ENCODE data around the gene ALG3. TPM values are rescaled to one million over a fixed set of nuclear protein-coding genes. Genes with fewer than 3 reads are reported as not detected.

Gene ALG3
- total RNA-seq (10 to 100 TPM; 20.0 to 42.0 (median 23.0) TPM), polyA plus RNA-seq (10 to 100 TPM; 17.8 to 25.4 TPM)
- long read RNA-seq, donor 1, transcript ALG3-201 (9 exons, 1,528 nt) = major isoform, 26 of 51 reads
- long read RNA-seq, donor 1, partial matches to known transcripts = 1 of 51 reads
- long read RNA-seq, donor 1, other reads (novel, unspliced or antisense) = 24 of 51 reads
- long read RNA-seq, donor 2, transcript ALG3-201 (9 exons, 1,528 nt) = major isoform, 6 of 211 reads
- long read RNA-seq, donor 2, partial matches to known transcripts = 149 of 211 reads
- long read RNA-seq, donor 2, other reads (novel, unspliced or antisense) = 53 of 211 reads
- long read RNA-seq, donor 3, transcript ALG3-201 (9 exons, 1,528 nt) = major isoform, 21 of 55 reads
- long read RNA-seq, donor 3, partial matches to known transcripts = 3 of 55 reads
- long read RNA-seq, donor 3, other reads (novel, unspliced or antisense) = 29 of 55 reads

DNA sequence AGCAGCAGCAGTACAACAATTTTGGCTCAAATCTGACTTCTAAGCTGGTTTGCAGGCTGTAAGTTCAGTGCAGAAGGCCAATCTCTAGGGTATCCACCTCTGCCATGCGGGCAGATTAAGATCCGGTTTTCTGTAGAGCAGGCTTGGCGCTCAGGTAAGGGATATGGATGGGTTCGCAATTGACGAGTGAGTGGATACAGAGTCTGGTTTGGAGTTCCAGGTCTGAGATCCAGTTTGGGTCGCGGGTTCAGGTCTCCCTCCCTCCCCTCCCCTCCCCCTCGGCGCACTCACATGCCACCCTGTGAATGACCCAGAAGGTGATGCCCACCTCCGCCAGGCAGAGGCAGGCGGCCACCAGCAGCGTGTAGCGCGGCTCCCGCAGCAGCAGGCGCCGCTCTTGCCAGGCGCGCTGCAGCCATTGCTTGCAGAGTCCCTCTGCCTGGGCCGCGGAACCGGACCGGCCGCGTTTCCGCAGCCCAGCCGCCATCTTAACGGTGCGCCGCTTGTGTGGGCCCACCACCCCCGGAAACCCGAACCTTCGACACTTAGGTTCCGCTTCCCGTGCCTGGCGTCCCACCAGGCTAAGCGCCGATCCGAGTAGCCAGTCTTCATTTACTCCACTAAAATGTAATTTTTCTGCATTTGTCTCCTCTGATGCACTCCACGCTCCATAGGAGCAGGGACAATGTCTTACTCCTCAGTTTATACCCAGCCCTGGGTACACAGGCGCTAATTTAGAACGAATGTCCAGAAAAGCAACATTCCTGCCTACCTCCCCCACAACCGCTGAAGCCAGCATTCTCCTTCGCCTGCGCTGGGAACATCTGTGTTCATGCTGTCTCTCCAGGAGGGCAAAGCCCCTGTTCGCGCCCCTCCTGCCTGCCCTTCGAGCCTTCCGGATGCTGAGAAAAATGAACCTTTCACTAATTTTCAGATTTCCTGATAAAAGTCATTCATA is at the start of gene ALG3:
Gene ALG3, minus strand, starts transcription at position 509 of the 958 bp plus-strand sequence. Its CDS starts 22 bp downstream, at position 487.
- intact Hi-C loops (cut with DNase I) = loop anchor here (5.0 to 10.0 kb wide), 5 partner anchors 61 to 354 kb away; partner anchors contain the start of genes ABCF3 (in 2 of the 4) and EIF2B5 (in 1 of the 4)
- H3K27me3 ChIP-seq = no peaks in the 10 kb centered on the region
- H3K4me1 ChIP-seq (ENCODE audit: insufficient read depth) = peaks cover 2% of the 10 kb centered on the region
- DNase-seq = peak; percentile 77 to 91 (median 84)
- 0% methylated on average over 45 to 49 of the region's 49 CpGs for WGBS, 3 donors
- peak within 1 kb of the TSS; percentile 9 to 55 for H3K27ac ChIP-seq
- TF ChIP-seq, protein P1, sequence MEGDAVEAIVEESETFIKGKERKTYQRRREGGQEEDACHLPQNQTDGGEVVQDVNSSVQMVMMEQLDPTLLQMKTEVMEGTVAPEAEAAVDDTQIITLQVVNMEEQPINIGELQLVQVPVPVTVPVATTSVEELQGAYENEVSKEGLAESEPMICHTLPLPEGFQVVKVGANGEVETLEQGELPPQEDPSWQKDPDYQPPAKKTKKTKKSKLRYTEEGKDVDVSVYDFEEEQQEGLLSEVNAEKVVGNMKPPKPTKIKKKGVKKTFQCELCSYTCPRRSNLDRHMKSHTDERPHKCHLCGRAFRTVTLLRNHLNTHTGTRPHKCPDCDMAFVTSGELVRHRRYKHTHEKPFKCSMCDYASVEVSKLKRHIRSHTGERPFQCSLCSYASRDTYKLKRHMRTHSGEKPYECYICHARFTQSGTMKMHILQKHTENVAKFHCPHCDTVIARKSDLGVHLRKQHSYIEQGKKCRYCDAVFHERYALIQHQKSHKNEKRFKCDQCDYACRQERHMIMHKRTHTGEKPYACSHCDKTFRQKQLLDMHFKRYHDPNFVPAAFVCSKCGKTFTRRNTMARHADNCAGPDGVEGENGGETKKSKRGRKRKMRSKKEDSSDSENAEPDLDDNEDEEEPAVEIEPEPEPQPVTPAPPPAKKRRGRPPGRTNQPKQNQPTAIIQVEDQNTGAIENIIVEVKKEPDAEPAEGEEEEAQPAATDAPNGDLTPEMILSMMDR (IDR thresholded peaks at IDR 0.05) = no peak
- peak; percentile 31 for TF ChIP-seq POLR2A (IDR thresholded peaks at IDR 0.05)
- peak within 1 kb of the TSS; percentile 97 for H3K4me3 ChIP-seq
- H3K36me3 ChIP-seq = no peaks in the 10 kb centered on the region
- no peaks in the 10 kb centered on the region for H3K9me3 ChIP-seq

DNA sequence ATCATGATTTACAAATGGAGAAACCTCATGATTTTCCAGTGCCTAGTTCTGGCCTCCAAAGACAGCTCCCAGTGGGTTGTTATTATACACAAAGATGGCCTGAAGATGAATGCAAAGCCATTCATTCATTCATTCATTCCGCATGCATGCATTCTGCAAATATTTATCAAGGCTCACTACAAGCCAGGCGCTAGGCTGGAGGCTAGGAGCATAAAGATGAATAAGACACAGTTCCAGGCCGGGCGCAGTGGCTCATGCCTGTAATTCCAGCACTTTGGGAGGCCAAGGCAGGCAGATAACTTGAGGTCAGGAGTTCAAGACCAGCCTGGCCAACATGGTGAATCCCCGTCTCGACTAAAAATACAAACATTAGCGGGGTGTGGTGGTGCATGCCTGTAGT is 47.9 kb upstream of the ALG3 start:
- no peak for TF ChIP-seq POLR2A (IDR thresholded peaks at IDR 0.05)
- TF ChIP-seq, protein P1 (IDR thresholded peaks at IDR 0.05) = no peak
- TF ChIP-seq EP300 (IDR thresholded peaks at IDR 0.05) = no peak
- no peak overlapping the region for H3K4me3 ChIP-seq
- WGBS, 3 donors = 63 to 66% (median 65%) methylated on average over 7 of the region's 7 CpGs
- no peaks in the 10 kb centered on the region for H3K9me3 ChIP-seq
- intact Hi-C loops (cut with DNase I) = loop anchor here in 1 of 4 donors (10.0 kb wide), 1 partner anchor 218 kb away; no protein-coding TSS in a partner anchor
- H3K27ac ChIP-seq = no peak overlapping the region
- DNase-seq = no peak
- no peaks in the 10 kb centered on the region for H3K36me3 ChIP-seq
- no peaks in the 10 kb centered on the region for H3K27me3 ChIP-seq
- peaks cover 4% of the 10 kb centered on the region for H3K4me1 ChIP-seq (ENCODE audit: insufficient read depth)

DNA sequence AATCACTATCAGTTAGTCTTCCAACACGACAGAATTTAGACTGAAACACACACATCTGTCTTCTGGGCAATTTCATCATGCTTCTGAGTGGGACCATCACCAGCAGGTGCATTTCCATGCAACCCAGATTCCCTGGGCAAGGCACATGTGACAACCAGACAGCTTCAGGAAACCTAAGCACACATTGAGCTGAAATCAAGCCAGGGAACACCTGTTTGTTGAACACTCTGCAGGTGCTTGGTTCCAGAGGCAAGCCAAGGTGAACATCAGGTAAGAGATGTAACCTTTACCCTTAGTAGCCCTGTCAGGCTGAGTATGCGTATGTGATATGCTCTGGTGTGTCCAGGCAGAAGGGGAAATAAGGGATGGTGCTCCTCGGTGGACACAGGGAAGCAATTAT is 47.0 kb upstream of the ALG3 start:
- H3K9me3 ChIP-seq = no peaks in the 10 kb centered on the region
- 59 to 70% (median 59%) methylated on average over 3 of the region's 3 CpGs for WGBS, 3 donors

More for the DNA sequence above, 47.0 kb upstream of the ALG3 start:
- Histone ChIP-seq H3K4me3 (no peak overlapping the region), H3K27me3 (no peaks in the 10 kb centered on the region), H3K4me1 (ENCODE audit: insufficient read depth) (peaks cover 4% of the 10 kb centered on the region), H3K36me3 (no peaks in the 10 kb centered on the region), H3K27ac (no peak overlapping the region)
- TF ChIP-seq, protein P1 (IDR thresholded peaks at IDR 0.05) = no peak
- no peak for TF ChIP-seq EP300 (IDR thresholded peaks at IDR 0.05)
- TF ChIP-seq POLR2A (IDR thresholded peaks at IDR 0.05) = no peak
- DNase-seq = no peak
- intact Hi-C loops (cut with DNase I) = loop anchor here in 1 of 4 donors (10.0 kb wide), 1 partner anchor 219 kb away; no protein-coding TSS in a partner anchor
